Ishikawa (cell line): Measurements from ENCODE around the gene XDH.

Experiments used
- CEBPB ChIP-seq: IDR thresholded peaks from 2 replicates; pipeline ENCODE4 v1.6.1; 2012
- EP300 ChIP-seq: IDR thresholded peaks from 2 replicates; pipeline ENCODE4 v1.6.1; 2012; ENCODE audit warnings: borderline replicate concordance
- FOXM1 ChIP-seq: IDR thresholded peaks from 2 replicates; pipeline ENCODE4 v1.6.1; 2012; ENCODE audit warnings: low read depth, borderline replicate concordance
- RAD21 ChIP-seq: IDR thresholded peaks from 2 replicates; pipeline ENCODE4 v1.6.1; 2012; ENCODE audit warnings: low read depth
- TAF1 ChIP-seq: IDR thresholded peaks from 2 replicates; pipeline ENCODE4 v1.6.1; 2012; ENCODE audit warnings: low read depth, mild to moderate bottlenecking
- TCF12 ChIP-seq: IDR thresholded peaks from 2 replicates; pipeline ENCODE4 v1.6.1; 2012; ENCODE audit warnings: low read depth
- YY1 ChIP-seq: IDR thresholded peaks from 2 replicates; pipeline ENCODE4 v1.6.1; 2012; ENCODE audit warnings: low read depth

GRCh38 chr2:31324016-31324633, 90.4 kb downstream of the XDH start:
- TF ChIP-seq CEBPB (no peak), EP300 (no peak), TCF12 (no peak), TAF1 (no peak), RAD21 (no peak), YY1 (no peak), FOXM1 (no peak)
